Activated T-helper 9 cell treated with anti-CD3 and anti-CD28 coated beads, Interleukin-2, amount 50 U/mL, for 16 hours (primary cell): Measurements from ENCODE around the gene CNOT2.
"Not testable (repeated sequence)": the region's sequence is repeated elsewhere in the genome, so short reads cannot be mapped to it uniquely, and the experiment has no call there.

Experiments
- DNase-seq: peaks from one replicate; pipeline ENCODE4 v3.0.0-alpha.2; 2020; ENCODE audit warnings: low read depth

The CNOT2 gene

DNA sequence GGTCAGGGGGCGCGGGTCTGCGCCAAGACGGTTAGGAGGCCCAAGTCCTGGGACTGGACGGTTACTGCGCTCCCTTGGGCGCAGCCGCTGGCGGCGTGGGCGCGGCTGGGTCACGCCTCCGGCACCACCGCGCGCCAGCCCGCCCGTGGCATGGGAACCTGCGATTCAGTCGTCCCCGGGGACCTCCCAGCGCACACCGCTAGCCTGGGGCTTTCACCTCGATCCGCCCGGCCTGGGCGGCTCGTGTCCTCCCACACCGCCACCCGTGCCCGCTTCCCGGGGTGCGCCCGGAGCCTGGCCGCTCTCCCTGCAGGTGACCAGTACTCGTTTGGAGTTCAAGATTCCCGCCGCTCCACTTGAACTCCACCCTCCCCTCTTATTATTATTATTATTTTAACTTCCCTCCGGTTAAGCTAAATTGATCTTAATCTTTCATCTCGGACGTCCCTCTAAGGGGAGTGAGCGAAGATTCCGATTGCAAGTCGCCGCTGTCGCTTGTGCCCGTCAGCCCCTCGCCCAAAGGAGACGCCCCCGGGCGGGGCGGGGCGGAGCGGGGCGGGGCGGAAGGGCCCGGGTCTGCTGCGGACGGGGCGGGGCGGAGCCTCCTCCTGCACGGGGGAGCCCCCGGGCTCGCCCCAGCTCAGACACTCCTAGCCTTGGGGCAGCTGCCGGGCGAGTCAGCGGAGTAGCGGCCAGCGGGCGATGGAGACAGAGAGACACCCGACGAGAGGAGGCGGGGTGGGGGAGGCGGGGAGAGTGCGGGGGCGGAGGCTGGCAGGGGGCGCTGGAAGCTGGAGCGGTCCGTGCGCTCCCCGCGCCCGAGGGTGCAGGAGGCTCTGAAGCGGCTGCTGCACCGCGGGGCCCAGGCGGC, 122.7 kb downstream of the CNOT2 start, which contains the start of gene KCNMB4:
Gene KCNMB4, plus strand, starts transcription at position 643 of the 871 bp plus-strand sequence. CDS start 445 bp downstream, outside the sequence.
- DNase-seq, result peak; percentile 65

DNA sequence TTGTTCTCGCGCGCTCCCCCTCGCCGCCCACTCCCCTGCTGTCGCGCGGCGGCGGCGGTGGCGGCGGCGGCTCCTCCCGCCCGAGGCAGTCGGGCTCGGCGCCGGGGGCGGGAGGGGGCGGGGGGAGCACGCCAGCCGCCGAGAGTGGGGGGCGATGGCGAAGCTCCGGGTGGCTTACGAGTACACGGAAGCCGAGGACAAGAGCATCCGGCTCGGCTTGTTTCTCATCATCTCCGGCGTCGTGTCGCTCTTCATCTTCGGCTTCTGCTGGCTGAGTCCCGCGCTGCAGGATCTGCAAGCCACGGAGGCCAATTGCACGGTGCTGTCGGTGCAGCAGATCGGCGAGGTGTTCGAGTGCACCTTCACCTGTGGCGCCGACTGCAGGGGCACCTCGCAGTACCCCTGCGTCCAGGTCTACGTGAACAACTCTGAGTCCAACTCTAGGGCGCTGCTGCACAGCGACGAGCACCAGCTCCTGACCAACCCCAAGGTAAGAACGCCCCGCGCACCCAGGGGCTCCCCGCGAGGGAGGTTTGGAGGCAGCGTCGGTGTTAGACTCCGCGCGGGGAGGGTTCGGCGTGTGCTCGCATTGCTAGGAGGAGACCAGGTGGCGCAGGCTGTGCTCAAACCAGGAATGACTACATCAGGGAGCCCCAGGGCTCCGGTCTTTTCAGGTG, 123.5 kb downstream of the CNOT2 start:
- peak; percentile 42 for DNase-seq

DNA sequence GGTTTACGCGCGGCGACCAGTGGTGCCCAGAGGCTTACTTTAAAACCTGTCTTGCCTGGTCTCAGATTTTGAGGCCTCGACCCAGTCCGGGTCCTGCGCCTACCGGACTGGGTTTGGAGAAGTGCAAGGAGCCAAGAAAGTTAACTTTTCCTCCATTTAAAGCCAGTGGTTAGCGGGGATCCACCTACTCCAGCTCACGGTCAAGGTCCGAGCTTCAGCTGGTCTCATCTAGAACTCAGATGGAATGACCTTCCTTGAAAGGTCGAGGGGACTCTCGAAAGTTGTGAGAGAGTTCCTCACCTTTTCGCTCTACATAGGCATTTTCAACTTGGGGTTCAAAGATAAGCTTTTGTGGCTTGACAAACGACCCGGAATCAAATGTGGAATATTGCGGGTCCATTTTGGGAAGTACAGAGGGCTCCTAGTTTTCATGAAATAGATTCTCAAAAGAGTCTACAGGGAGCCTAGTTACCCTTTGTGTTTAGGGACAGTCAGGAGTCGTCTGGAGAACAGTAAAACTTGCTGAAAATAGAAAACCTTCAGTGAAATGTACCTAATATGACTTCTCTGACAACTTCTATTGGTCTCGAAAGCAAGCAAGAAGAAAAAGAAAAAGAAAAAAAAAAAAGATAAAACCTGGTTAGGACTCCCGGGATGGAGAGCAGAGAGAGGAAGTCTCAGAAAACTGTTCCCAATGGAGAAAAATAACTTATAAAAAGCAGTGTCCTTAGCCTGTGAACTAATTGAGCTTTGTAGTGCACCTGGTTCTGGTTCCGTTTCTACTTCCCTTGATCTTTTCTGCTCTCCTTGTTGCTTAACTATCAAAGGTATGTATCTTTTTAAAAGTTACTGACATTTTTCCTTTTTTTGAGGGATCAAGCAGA, 124.3 kb downstream of the CNOT2 start:
- no peak for DNase-seq

DNA sequence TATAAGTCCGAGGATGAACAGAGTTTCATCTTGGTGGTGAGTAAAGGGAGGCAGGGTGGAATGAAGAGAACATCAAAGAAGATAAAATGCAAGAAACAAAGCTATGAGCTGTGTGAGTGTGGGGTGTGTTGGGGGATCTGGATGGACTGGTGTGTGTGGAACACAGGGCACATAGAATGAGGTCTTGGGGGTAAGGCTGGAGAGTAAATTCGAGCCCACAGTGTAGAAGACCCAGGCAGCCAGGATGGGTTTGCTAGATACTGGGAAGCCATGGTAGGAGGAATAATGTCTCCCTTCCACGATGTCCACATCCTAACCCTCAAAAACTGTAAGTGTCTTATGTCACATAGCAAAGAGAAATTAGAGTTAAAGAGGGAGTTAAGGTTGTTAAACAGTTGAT, 129.6 kb downstream of the CNOT2 start:
- no peak for DNase-seq

DNA sequence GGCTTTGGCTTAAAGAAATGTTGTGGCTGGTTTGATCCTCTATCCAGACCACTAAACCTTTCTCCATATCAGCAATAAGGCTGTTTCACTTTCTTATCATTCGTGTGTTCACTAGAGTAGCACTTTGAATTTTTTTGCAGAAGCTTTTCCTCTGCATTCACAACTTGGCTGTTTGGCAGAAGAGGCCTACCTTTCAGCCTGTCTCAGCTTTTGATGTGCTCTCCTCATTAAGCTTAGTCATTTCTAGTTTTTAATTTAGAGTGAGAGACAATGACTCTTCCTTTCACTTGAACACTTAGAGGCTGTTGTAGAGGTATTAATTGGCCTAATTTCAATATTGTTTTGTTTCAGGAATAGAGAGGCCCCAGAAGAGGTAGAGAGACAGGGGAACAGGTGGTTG, 136.6 kb downstream of the CNOT2 start:
- DNase-seq, result no peak

DNA sequence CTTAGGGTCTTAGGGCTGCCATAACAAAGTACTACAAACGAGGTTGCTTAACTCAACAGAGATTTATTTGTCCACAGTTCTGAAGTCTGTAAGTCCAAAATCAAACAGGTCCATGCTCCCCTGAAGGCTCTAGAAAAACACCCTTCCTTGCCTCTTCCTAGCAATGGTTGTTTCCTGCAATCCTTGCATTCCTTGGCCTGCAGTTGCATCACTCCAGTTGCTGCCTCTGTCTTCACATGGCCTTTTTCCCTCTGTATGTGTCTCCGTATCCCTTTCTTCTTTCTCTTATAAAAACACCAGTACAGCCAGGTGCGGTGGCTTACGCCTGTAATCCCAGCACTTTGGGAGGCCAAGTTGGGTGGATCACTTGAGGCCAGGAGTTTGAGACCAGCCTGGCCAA, 140.3 kb downstream of the CNOT2 start:
- no peak for DNase-seq

DNA sequence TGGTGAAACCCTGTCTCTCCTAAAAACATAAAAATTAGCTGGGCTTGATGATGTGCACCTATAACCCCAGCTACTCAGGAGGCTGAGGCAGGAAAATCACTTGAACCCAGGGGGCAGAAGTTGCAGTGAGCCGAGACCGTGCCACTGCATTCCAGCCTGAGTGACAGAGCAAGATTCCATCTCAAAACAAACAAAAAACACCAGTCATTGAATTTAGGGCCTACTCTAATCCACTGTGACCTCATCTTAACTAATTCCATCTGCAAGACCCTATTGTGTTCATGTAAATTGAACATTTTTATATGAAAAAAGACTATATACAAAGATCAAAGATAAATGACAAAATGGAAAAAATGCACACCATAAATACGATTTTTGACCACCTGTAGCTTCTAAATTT, 140.7 kb downstream of the CNOT2 start:
- no peak for DNase-seq

DNA sequence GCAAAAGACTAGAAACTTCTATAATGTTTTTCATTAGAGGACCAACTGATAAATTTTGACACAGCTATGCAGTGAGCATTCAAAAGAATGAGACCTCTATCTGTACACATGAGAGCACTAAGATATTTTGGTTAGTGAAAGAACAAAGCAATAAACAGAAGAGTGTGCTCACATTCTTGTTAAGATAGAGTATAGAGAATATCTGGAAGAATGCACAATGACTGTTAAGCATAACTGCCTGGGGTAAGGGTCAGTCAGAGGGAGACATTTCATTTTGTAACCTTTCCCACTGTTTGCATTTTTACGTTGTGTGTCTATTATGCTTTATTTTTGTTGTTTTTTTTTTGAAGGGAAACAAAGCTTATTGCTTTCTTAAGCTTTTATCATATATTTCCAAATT, 143.5 kb downstream of the CNOT2 start:
- no peak for DNase-seq

DNA sequence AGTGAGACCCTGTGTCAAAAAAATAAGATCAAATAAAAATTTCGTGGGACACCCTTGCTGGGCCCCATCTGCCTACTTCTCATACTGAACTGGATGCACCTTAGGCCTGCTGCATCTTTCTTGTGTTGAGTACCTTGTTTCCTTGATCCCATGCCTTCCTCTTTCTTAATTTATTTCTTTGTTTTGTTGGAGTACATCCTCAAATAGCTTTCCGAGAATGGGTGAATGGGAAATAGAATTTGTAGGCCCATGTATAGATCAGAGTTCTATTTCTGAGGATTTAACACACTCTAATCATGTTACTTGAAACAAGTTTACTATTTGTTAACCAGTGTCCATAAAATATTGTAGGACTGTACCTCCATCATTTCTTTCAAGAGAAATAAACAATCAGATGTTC, 146.4 kb downstream of the CNOT2 start:
- no peak for DNase-seq

DNA sequence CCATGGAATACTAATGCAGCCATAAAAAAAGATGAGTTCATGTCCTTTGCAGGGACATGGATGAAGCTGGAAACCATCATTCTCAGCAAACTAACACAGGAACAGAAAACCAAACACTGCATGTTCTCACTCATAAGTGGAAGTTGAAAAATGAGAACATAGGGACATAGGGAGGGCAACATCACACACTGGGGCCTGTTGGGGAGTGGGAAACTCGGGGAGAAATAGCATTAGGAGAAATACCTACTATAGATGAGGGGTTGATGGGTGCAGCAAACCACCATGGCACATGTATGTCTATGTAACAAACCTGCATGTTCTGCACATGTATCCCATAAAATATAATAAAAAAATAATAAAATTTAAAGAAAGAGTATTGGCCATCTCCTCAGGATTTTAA, 149.4 kb downstream of the CNOT2 start:
- DNase-seq, result not testable (repeated sequence)

DNA sequence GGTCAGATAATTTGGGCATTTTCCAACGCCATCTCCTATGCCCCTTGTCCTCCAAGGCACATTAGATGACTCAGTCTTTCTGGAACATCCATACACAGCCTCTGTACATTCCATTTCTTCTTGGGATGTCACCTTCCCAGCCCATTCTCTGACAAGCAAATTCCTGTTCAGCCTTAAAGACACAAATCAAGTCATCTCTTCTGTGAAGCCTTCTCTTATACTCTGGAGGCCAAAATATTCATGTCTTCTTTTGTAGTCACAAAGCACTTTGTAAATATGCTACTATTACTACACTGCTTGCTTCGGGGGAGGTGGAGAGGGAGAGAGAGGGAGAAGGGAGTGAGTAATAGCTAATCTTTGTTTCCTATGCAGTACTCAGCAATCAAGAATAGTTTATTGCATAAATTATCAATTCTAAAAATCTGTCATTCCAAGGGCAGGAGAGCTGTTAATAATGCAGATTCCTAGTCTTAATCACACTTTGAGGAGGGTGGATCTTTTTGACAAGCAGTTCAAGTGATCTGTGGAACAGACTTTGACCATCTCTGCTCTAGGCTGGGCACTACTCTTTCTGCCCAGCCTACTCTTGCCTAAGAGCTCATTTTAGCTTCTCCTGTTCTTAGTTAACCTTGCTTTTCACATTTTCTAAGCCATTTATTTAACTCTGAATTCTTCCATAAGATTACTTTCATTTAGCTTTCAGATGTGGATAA, 150.7 kb downstream of the CNOT2 start:
- DNase-seq, result no peak

DNA sequence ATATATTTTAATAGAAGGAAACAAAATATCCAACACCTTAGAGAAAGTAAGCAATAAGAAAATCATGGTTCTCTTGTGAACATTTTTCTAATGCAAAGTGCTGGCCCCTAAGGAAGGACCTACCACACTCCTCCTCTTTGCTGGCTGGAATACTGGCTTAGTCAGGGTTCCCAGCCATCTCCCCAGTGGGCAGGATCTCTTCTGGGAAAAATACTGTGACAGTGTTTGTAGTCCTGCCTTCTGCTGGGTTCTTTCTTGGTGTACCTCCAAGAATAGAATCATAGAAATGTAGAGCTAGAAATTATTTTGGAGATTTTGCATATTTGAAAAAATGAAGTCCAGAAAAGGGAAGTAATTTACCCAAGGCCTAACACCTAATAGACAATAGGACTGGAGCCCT, 154.8 kb downstream of the CNOT2 start:
- no peak for DNase-seq

DNA sequence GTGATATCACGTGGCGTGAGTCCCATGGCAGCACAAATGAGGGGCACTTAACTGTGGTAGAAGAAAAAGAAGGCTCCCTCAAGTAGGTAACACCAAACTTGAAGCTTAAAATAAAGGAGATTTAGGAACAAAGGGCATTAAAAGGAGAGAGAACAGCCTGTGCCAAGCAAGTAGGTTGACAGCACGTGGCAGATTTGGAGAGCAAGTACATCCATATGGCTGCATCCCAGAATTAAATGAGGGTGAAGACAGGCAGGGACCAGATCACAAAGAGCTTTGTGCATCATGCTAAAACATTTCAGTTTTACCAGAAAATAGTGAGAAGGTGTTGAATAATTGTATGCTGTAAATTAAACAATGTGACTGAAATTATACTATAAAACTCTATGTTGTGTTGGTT, 155.6 kb downstream of the CNOT2 start:
- DNase-seq, result no peak

DNA sequence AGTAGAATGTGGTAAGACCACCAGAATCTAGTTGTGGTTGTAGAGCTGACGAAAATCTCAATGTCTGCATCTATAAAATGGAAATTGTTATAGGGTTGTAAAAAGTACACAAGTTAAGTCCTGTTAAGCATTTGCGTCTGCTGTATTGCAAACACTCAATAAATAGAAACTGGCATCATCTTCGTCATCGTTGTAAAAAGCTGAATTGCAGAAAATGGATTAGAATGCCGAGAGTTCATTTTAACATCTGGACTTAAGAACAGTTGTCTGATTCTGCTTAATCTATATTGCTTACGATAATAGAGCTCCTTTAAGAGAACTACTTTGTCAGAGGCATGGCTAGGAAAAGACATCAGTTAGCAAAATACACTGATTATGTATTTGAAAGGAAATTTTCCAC, 156.1 kb downstream of the CNOT2 start:
- no peak for DNase-seq

DNA sequence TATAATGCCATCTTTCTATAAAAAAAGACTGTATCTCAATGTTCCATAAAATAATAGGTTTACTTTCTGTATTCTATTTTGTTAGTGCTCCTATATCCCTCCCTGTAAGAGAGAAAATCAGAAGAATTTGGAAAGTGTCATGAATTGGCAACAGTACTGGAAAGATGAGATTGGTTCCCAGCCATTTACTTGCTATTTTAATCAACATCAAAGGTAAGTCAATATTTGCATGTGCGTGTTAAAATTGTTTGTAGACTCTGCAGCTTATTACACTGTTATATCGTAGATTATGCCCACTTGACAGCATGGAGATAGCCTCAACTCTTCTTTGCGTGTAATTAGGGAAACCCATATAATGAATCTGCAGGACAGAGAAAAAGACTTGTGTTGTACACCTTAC, 156.9 kb downstream of the CNOT2 start:
- DNase-seq, result no peak

DNA sequence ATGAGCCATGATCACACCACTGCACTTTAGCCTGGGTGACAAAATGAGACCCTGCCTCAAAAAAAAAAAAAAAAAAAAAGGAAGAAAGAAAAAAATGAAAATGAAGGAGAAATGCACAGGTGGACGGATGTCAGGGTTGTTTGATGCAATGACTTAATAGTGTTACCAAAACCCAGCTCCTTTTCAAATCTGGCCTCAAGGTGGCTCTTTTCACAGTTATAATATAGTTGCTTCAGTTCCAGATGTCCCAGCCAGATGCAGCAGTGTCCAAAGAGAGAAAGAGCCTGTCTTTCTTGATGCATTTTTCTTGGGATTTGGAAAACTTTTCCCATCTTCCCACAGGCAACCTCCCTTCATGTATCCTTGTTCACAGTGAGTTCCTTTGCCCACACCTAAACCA, 159.4 kb downstream of the CNOT2 start:
- DNase-seq, result no peak

DNA sequence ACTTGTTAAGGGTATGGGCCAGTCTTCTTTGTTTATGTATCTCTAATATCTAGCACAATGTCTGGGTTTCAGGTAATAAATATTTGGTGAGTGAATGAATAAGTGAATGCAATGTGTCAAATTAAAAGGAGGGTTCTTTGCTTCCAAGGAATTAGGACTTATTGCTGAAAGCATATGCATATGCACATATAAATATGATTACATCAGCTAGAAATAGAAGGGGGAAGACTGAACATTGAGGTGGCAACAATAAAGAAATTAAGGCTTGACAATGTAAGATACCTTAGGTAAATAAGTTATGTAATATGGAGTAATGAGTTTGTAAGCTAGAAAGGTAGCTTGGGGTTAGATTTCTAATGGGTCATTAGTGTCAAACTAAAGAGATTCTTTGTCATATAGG, 160.6 kb downstream of the CNOT2 start:
- no peak for DNase-seq
